GM04503 (cell line): ENCODE data around the gene SELE.

Source experiments
- DNase-seq: peaks from one replicate; pipeline ENCODE4 v3.0.0-alpha.2; 2012; ENCODE audit warnings: low read depth

SELE gene

GRCh38 chr1:169682071-169682470 is 51.8 kb downstream of the SELE start:
- no peak for DNase-seq

GRCh38 chr1:169681140-169681539 is 52.7 kb downstream of the SELE start:
- DNase-seq = no peak

GRCh38 chr1:169680377-169681019 is 53.4 kb downstream of the SELE start:
- no peak for DNase-seq

- no peak for DNase-seq
Observed at GRCh38 chr1:169679692-169680091, 54.2 kb downstream of the SELE start.

- DNase-seq = no peak
Observed at GRCh38 chr1:169676001-169676400, 57.9 kb downstream of the SELE start.
